ENCODE data around the gene PTP4A1.

- TF ChIP-seq POLR2A (IDR thresholded peaks at IDR 0.05), result no peak
- no peak for TF ChIP-seq CTCF (IDR thresholded peaks at IDR 0.05)
These were observed 34.4 kb upstream of the PTP4A1 start for GRCh38 chr6:63537959-63538300.

Measured in gastroesophageal sphincter (tissue), 3 donors.